MCF 10A (cell line): ENCODE data around the gene KCNJ1. TPM values are rescaled to one million over a fixed set of nuclear protein-coding genes. Genes with fewer than 3 reads are reported as not detected.

Source experiments
- BruUV-seq: library from RNA; stranded (reverse); fragments of 400-500 nt; replicated peaks from 2 replicates; lab custom pipeline; 2021; lab: Mats Ljungman, UMichigan
- CTCF ChIA-PET: fragments of 300-600 bp; sonication (Branson Sonifier 250); formaldehyde crosslinking; extraction: SDS; loops from one replicate; lab custom pipeline; 2021; ENCODE audit warnings: antibody characterized with exemption, inconsistent platforms; lab: Yijun Ruan, JAX
- POLR2A ChIA-PET: fragments of 300-600, 350-650 bp; sonication (Branson Sonifier 250); formaldehyde crosslinking; extraction: SDS; loops from one replicate; lab custom pipeline; 2020; ENCODE audit warnings: antibody characterized with exemption, inconsistent platforms; lab: Yijun Ruan, JAX
- DNase-seq: peaks from one replicate; pipeline ENCODE4 v3.0.0-alpha.2; 2018; ENCODE audit not compliant: unreplicated experiment
- H3K27ac Mint-ChIP-seq: one replicate; pipeline ENCODE4 v1.8.0; 2022; ENCODE audit warnings: mild to moderate bottlenecking, low read depth, mixed read lengths; ENCODE audit not compliant: unreplicated experiment
- H3K27me3 Mint-ChIP-seq: one replicate; pipeline ENCODE4 v1.8.0; 2022; ENCODE audit warnings: mixed read lengths; ENCODE audit not compliant: insufficient read depth, unreplicated experiment
- H3K36me3 Mint-ChIP-seq: one replicate; pipeline ENCODE4 v1.8.0; 2022; ENCODE audit warnings: mild to moderate bottlenecking, moderate library complexity, mixed read lengths; ENCODE audit not compliant: insufficient read depth, unreplicated experiment
- H3K4me1 Mint-ChIP-seq: one replicate; pipeline ENCODE4 v1.8.0; 2022; ENCODE audit warnings: mixed read lengths; ENCODE audit not compliant: insufficient read depth, unreplicated experiment
- H3K4me3 Mint-ChIP-seq: one replicate; pipeline ENCODE4 v1.8.0; 2022; ENCODE audit warnings: mild to moderate bottlenecking, moderate library complexity, mixed read lengths; ENCODE audit not compliant: unreplicated experiment
- H3K9me3 Mint-ChIP-seq: one replicate; pipeline ENCODE4 v1.8.0; 2022; ENCODE audit warnings: mixed read lengths; ENCODE audit not compliant: unreplicated experiment
- CTCF ChIP-seq: fragments of 200-600 bp; IDR thresholded peaks from one replicate; pipeline ENCODE4 v1.8.0; 2022; ENCODE audit warnings: antibody characterized with exemption, mild to moderate bottlenecking; ENCODE audit not compliant: unreplicated experiment
- intact Hi-C: fragments of 100-400 bp; cut with micrococcal nuclease; formaldehyde crosslinking; loops from 2 replicates; pipeline ENCODE4 v1.14.1; 2022
- total RNA-seq: library from RNA; stranded (reverse); gene quantifications from 2 replicates; pipeline ENCODE4 v1.2.3, GENCODE V29; 2022

The KCNJ1 gene
- total RNA-seq, 1 experiment from 2014 or later, result not detected

GRCh38 chr11:128907585-128907984 lies 40.5 kb upstream of the KCNJ1 start:
- Mint-ChIP-seq H3K4me3 (no peak overlapping the region), H3K36me3 (no peaks in the 10 kb centered on the region), H3K9me3 (no peaks in the 10 kb centered on the region), H3K27me3 (no peaks in the 10 kb centered on the region), H3K4me1 (peaks cover 43% of the 10 kb centered on the region), H3K27ac (no peak overlapping the region)
- no TSS peak for BruUV-seq
- ChIA-PET POLR2A (interaction anchor here (1.3 to 3.2 kb wide), 7 partner anchors 9 to 40 kb away, joined by 4 to 16 read pairs (median 7); no protein-coding TSS in a partner anchor), CTCF (interaction anchor here (1.1 to 5.8 kb wide), 8 partner anchors 14 to 77 kb away, joined by 4 to 68 read pairs (median 10); no protein-coding TSS in a partner anchor)
- TF ChIP-seq CTCF, result no peak
- DNase-seq, result no peak
- intact Hi-C loops, result no loop called here

- H3K4me1 Mint-ChIP-seq, result peaks cover 48% of the 10 kb centered on the region
- no peak overlapping the region for H3K27ac Mint-ChIP-seq
- H3K9me3 Mint-ChIP-seq, result no peaks in the 10 kb centered on the region
- ChIA-PET POLR2A (interaction anchor here (0.7 to 3.2 kb wide), 3 partner anchors 11 to 50 kb away, joined by 3 to 13 read pairs (median 4); no protein-coding TSS in a partner anchor), CTCF (interaction anchor here (0.6 to 5.8 kb wide), 16 partner anchors 9 to 481 kb away, joined by 3 to 68 read pairs (median 4); partner anchors contain the start of gene KCNJ5)
- BruUV-seq, result no TSS peak
- DNase-seq, result no peak
- H3K36me3 Mint-ChIP-seq, result no peaks in the 10 kb centered on the region
- no peak for TF ChIP-seq CTCF
- no peaks in the 10 kb centered on the region for H3K27me3 Mint-ChIP-seq
- H3K4me3 Mint-ChIP-seq, result peak overlapping the region; percentile 72
- intact Hi-C loops, result loop anchor here (1.0 kb wide), 1 partner anchor 22 kb away; no protein-coding TSS in a partner anchor
Observed at GRCh38 chr11:128906185-128907050, 39.3 kb upstream of the KCNJ1 start.

- ChIA-PET POLR2A (interaction anchor here (1.7 to 3.2 kb wide), 3 partner anchors 13 to 42 kb away, joined by 8 to 13 read pairs (median 9); no protein-coding TSS in a partner anchor), CTCF (interaction anchor here (0.7 to 5.8 kb wide), 15 partner anchors 10 to 52 kb away, joined by 3 to 68 read pairs (median 4); partner anchors contain the start of gene KCNJ5)
- no TSS peak for BruUV-seq
- intact Hi-C loops, result loop anchor here (1.0 kb wide), 1 partner anchor 21 kb away; no protein-coding TSS in a partner anchor
- peak; percentile 43 for TF ChIP-seq CTCF
- peak; percentile 71 for DNase-seq
- H3K27ac Mint-ChIP-seq, result peak overlapping the region; percentile 57
- H3K4me3 Mint-ChIP-seq, result peak overlapping the region; percentile 72
- no peaks in the 10 kb centered on the region for H3K27me3 Mint-ChIP-seq
- no peaks in the 10 kb centered on the region for H3K36me3 Mint-ChIP-seq
- peaks cover 48% of the 10 kb centered on the region for H3K4me1 Mint-ChIP-seq
- no peaks in the 10 kb centered on the region for H3K9me3 Mint-ChIP-seq
Observed at GRCh38 chr11:128905345-128906184, 38.5 kb upstream of the KCNJ1 start.
